ENCODE results near the gene C5AR2. TPM values are rescaled to one million over a fixed set of nuclear protein-coding genes. Genes with fewer than 3 reads are reported as not detected.
A peak's percentile ranks its signal among the peaks of the same experiment; 100 is the strongest.
"Not testable (repeated sequence)": the region's sequence is repeated elsewhere in the genome, so short reads cannot be mapped to it uniquely, and the experiment has no call there.

The C5AR2 gene
- polyA plus RNA-seq, 3 donors, result 0.28 to 0.47 (median 0.35) TPM

GRCh38 chr19:47322058-47322457, 9.9 kb upstream of the C5AR2 start:
- no peak for DNase-seq

- no peak for DNase-seq
These were observed 8.6 kb upstream of the C5AR2 start for GRCh38 chr19:47323409-47323808.

- no peak for DNase-seq
These were observed 8.1 kb upstream of the C5AR2 start for GRCh38 chr19:47323872-47324271.

- DNase-seq, result no peak
These were observed 7.5 kb upstream of the C5AR2 start for GRCh38 chr19:47324502-47324901.

- DNase-seq, result no peak
These were observed 1.5 kb upstream of the C5AR2 start for GRCh38 chr19:47330466-47330869.

GRCh38 chr19:47331490-47331889, 485 bp upstream of the C5AR2 start:
- no peak for DNase-seq

- DNase-seq, result not testable (repeated sequence)
These were observed 5.1 kb downstream of the C5AR2 start for GRCh38 chr19:47336765-47337718.

- no peak for DNase-seq
These were observed 7.4 kb downstream of the C5AR2 start for GRCh38 chr19:47339196-47339880.

GRCh38 chr19:47340477-47341208, 8.7 kb downstream of the C5AR2 start:
- DNase-seq, result no peak

GRCh38 chr19:47341734-47342133, 9.8 kb downstream of the C5AR2 start:
- no peak for DNase-seq

GRCh38 chr19:47343194-47343802, 11.3 kb downstream of the C5AR2 start:
- DNase-seq, result no peak

GRCh38 chr19:47344425-47344824, 12.4 kb downstream of the C5AR2 start:
- DNase-seq, result no peak

GRCh38 chr19:47346024-47346423, 14.0 kb downstream of the C5AR2 start:
- not testable (repeated sequence) for DNase-seq

GRCh38 chr19:47348819-47349795, 17.1 kb downstream of the C5AR2 start, which contains the start of gene DHX34:
Gene DHX34, plus strand, starts transcription at chr19:47349315. Its CDS starts 3,716 bp downstream, at chr19:47353031.
- peak; percentile 97 for DNase-seq

GRCh38 chr19:47350630-47351029, 18.7 kb downstream of the C5AR2 start:
- DNase-seq, result no peak

GRCh38 chr19:47351548-47351947, 19.6 kb downstream of the C5AR2 start:
- DNase-seq, result no peak

- DNase-seq, result no peak
These were observed 20.1 kb downstream of the C5AR2 start for GRCh38 chr19:47352095-47352494.

- no peak for DNase-seq
These were observed 21.3 kb downstream of the C5AR2 start for GRCh38 chr19:47353307-47353712.

- no peak for DNase-seq
These were observed 24.9 kb downstream of the C5AR2 start for GRCh38 chr19:47356900-47357299.
